GM12878 (cell line): ENCODE data around the gene UBR2. TPM values are rescaled to one million over a fixed set of nuclear protein-coding genes. Genes with fewer than 3 reads are reported as not detected.

ENCODE experiments used
- ATAC-seq: fragments of 200-7000 bp; cut with Tn5 transposase; 3 replicates; pipeline ENCODE4 v1.9.1; 2020; ENCODE audit warnings: mild to moderate bottlenecking, moderate library complexity
- BruUV-seq: library from RNA; stranded (reverse); fragments of 400-500 nt; replicated peaks from 2 replicates; lab custom pipeline; 2021; lab: Mats Ljungman, UMichigan
- CTCF ChIA-PET: fragments of 300-600 bp; sonication (Branson Sonifier 250); formaldehyde crosslinking; extraction: SDS; loops from one replicate; lab custom pipeline; 2021; ENCODE audit warnings: inconsistent platforms; lab: Yijun Ruan, JAX
- POLR2A ChIA-PET: fragments of 350-600 bp; formaldehyde crosslinking; extraction: SDS; loops from one replicate; lab custom pipeline; 2021; ENCODE audit warnings: inconsistent platforms; lab: Charles Lee
- RAD21 ChIA-PET: fragments of 300-600 bp; sonication (Branson Sonifier 250); formaldehyde crosslinking; loops from one replicate; lab custom pipeline; 2023; ENCODE audit warnings: antibody characterized with exemption; ENCODE audit not compliant: unreplicated experiment; lab: Charles Lee
- SMC1A ChIA-PET: fragments of 300-600 bp; sonication (Branson Sonifier 250); formaldehyde crosslinking; loops from one replicate; lab custom pipeline; 2023; ENCODE audit not compliant: unreplicated experiment, uncharacterized antibody; lab: Charles Lee
- DNase-seq: peaks from one replicate; pipeline ENCODE4 v3.0.0-alpha.2; 2011; ENCODE audit warnings: low read depth, low spot score
- FAIRE-seq: peaks from 3 replicates; lab custom pipeline; 2011; peaks lifted over from hg19 to GRCh38; lab: Jason Lieb, UNC
- H2AFZ ChIP-seq: 2 replicates; pipeline ENCODE4 v1.6.0; 2011; ENCODE audit warnings: low read depth, low read length, control low read depth; ENCODE audit not compliant: control insufficient read depth
- H3K27ac ChIP-seq: 2 replicates; pipeline ENCODE4 v1.5.1; 2011; ENCODE audit warnings: control low read depth; ENCODE audit not compliant: control insufficient read depth, insufficient read depth
- H3K27me3 ChIP-seq, 2 experiments: replicated peaks in 1 of 2; 2 replicates each; pipeline versions ENCODE4 v1.6.0 to v1.6.1; 2011; ENCODE audit warnings: low read length in 1 of 2; ENCODE audit not compliant: control insufficient read depth in 2 of 2, insufficient read depth in 2 of 2
- H3K36me3 ChIP-seq, 2 experiments: 2 replicates each; pipeline ENCODE4 v1.5.1; 2011; ENCODE audit warnings: low read length in 1 of 2; ENCODE audit not compliant: control insufficient read depth in 2 of 2, insufficient read depth in 2 of 2
- H3K4me1 ChIP-seq: 2 replicates; pipeline ENCODE4 v1.6.1; 2011; ENCODE audit warnings: mild to moderate bottlenecking, low read length, moderate library complexity, mixed read lengths; ENCODE audit not compliant: control insufficient read depth, insufficient read depth
- H3K4me2 ChIP-seq: 2 replicates; pipeline ENCODE4 v1.6.0; 2011; ENCODE audit warnings: control low read depth; ENCODE audit not compliant: control insufficient read depth, insufficient read depth
- H3K4me3 ChIP-seq: fragments of 200-600 bp; sonication (generic); 2 replicates; pipeline ENCODE4 v1.5.1; 2016
- H3K79me2 ChIP-seq: 2 replicates; pipeline ENCODE4 v1.6.0; 2011; ENCODE audit warnings: low read length; ENCODE audit not compliant: control insufficient read depth, insufficient read depth
- H3K9ac ChIP-seq: 2 replicates; pipeline ENCODE4 v1.8.0; 2011; ENCODE audit warnings: low read length, control low read depth, mixed read lengths; ENCODE audit not compliant: control insufficient read depth, insufficient read depth
- H3K9me3 ChIP-seq: replicated peaks from 3 replicates; pipeline ENCODE4 v1.5.1; 2011; ENCODE audit warnings: mild to moderate bottlenecking, low read length; ENCODE audit not compliant: control insufficient read depth, insufficient read depth
- H4K20me1 ChIP-seq: 2 replicates; pipeline ENCODE4 v1.6.0; 2011; ENCODE audit not compliant: control insufficient read depth, insufficient read depth
- BHLHE40 ChIP-seq, 2 experiments: fragments of 450-650 bp in 1 of 2; IDR thresholded peaks; 2 replicates each; pipeline ENCODE4 v1.6.1; 2011 to 2017; ENCODE audit warnings: low read depth in 2 of 2, borderline replicate concordance in 1 of 2, improper control_type of control experiment in 1 of 2, low read length in 1 of 2, mild to moderate bottlenecking in 1 of 2
- CEBPB ChIP-seq, 2 experiments: fragments of 150-350 bp in 1 of 2; IDR thresholded peaks; 2 replicates each; pipeline ENCODE4 v1.6.1; 2012 to 2014; ENCODE audit warnings: low read depth in 2 of 2, low read length in 2 of 2, borderline replicate concordance in 1 of 2, inconsistent platforms in 1 of 2
- CREB1 ChIP-seq: IDR thresholded peaks from 2 replicates; pipeline ENCODE4 v1.6.1; 2012; ENCODE audit warnings: low read depth, mild to moderate bottlenecking, inconsistent platforms
- CREM ChIP-seq: IDR thresholded peaks from 2 replicates; pipeline ENCODE4 v1.6.1; 2014; ENCODE audit warnings: antibody characterized with exemption, low read depth
- CUX1 ChIP-seq: IDR thresholded peaks from 2 replicates; pipeline ENCODE4 v1.6.1; 2012; ENCODE audit warnings: improper control_type of control experiment, low read depth, low read length; ENCODE audit not compliant: insufficient replicate concordance
- ETV6 ChIP-seq, 2 experiments: fragments of 450-650 bp in 1 of 2; IDR thresholded peaks in 1 of 2; conservative IDR thresholded peaks in 1 of 2; 2 replicates each; pipeline ENCODE4 v1.6.1; 2014; ENCODE audit warnings: antibody characterized with exemption in 1 of 2, borderline replicate concordance in 1 of 2, low read depth in 1 of 2, mild to moderate bottlenecking in 1 of 2, moderate library complexity in 1 of 2
- FOXK2 ChIP-seq: fragments of 450-650 bp; IDR thresholded peaks from 2 replicates; pipeline ENCODE4 v1.6.1; 2017; ENCODE audit warnings: mild to moderate bottlenecking, moderate library complexity
- IKZF1 ChIP-seq: fragments of 450-650 bp; conservative IDR thresholded peaks from 2 replicates; pipeline ENCODE4 v1.6.1; 2017; ENCODE audit warnings: antibody characterized with exemption, mild to moderate bottlenecking
- MXI1 ChIP-seq: fragments of 150-350 bp; IDR thresholded peaks from 2 replicates; pipeline ENCODE4 v1.6.1; 2011; ENCODE audit warnings: low read depth, mild to moderate bottlenecking, inconsistent platforms, low read length, improper control_type of control experiment
- POLR2AphosphoS5 ChIP-seq: IDR thresholded peaks from 2 replicates; pipeline ENCODE4 v1.6.1; 2011; ENCODE audit warnings: mild to moderate bottlenecking, low read length, inconsistent platforms
- TARDBP ChIP-seq: IDR thresholded peaks from 2 replicates; pipeline ENCODE4 v1.6.1; 2016; ENCODE audit warnings: borderline replicate concordance
- WRNIP1 ChIP-seq: IDR thresholded peaks from 2 replicates; pipeline ENCODE4 v1.6.1; 2011; ENCODE audit warnings: low read depth, low read length, improper control_type of control experiment, borderline replicate concordance
- YBX1 ChIP-seq: fragments of 450-650 bp; IDR thresholded peaks from 2 replicates; pipeline ENCODE4 v1.6.1; 2016; ENCODE audit warnings: antibody characterized with exemption
- WGBS: methylation state at CpG from one replicate; pipeline ENCODE4 v1.1.6; 2016; ENCODE audit warnings: low lambda C conversion rate; ENCODE audit not compliant: insufficient replicate concordance, insufficient coverage; ENCODE audit errors: missing lambda C conversion rate; 5-methylcytosine and 5-hydroxymethylcytosine counted together
- in situ Hi-C: fragments of 300-500 bp; cut with MboI; formaldehyde crosslinking; loops from 9 replicates; pipeline ENCODE4 v1.14.3; 2018; ENCODE audit warnings: mixed read lengths
- intact Hi-C: fragments of 100-400 bp; cut with micrococcal nuclease; formaldehyde crosslinking; loops from one replicate; pipeline ENCODE4 v1.14.2; 2022; ENCODE audit not compliant: unreplicated experiment
- polyA plus RNA-seq, 11 experiments: library from polyadenylated mRNA; depleted of rRNA in 4 of 11; unstranded in 6 of 11; stranded (reverse) in 5 of 11; fragments of >200 nt; fragmentation: Nextera tagmentation in 4 of 11; fragmentation: Illumina TruSeq in 1 of 11; extraction: Ambion mirVana in 4 of 11; extraction: Trizol in 1 of 11; gene quantifications; 1 replicate in 1 of 11; 2 replicates in 10 of 11; pipeline versions ENCODE4 v1.2.1 to v1.2.3, GENCODE V29; 2011 to 2016; ENCODE audit warnings: inconsistent platforms in 2 of 11, missing spikeins in 2 of 11, low read depth in 1 of 11
- total RNA-seq, 4 experiments: library from RNA; depleted of rRNA in 3 of 4; stranded (reverse); fragments of >200 nt in 3 of 4; fragmentation: Illumina TruSeq in 1 of 4; extraction: Trizol in 1 of 4; gene quantifications; 2 replicates each; pipeline versions ENCODE4 v1.2.1 to v1.2.3, GENCODE V29; 2013 to 2021
- TF ChIP-seq, protein P1 (sequence below): fragments of 450-650 bp; IDR thresholded peaks from 2 replicates; pipeline ENCODE4 v1.6.1; 2017; ENCODE audit warnings: mild to moderate bottlenecking, low read depth, inconsistent platforms; ENCODE audit not compliant: poor library complexity, severe bottlenecking
- TF ChIP-seq, protein P2 (sequence below): fragments of 450-650 bp; IDR thresholded peaks from 2 replicates; pipeline ENCODE4 v1.6.1; 2018; ENCODE audit warnings: mild to moderate bottlenecking, low read depth, moderate library complexity; ENCODE audit not compliant: partially characterized antibody

The UBR2 gene
- total and polyA plus RNA-seq, 10 of the 15 experiments (the other 5 are each of a cell fraction or from before 2014, with no cell fraction given): 2.3 to 18.4 (median 9.6) TPM

DNA sequence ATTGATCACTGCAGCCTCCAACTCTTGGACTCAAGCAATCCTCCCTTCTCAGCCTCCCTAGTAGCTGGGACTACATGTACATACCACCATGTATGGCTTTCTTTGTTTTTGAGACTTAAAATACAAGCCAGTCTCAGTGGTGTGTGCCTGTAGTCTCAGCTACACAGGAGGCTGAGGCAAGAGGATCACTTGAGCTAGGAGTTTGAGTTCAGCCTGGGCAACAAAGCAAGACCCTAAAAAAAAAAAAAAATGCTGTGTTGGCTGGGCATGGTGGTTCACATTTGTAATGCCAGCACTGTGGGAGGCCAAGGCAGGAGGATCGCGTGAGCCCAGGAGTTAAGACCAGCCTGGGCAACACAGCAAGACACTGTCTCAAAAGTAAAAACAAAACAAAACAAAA, 51.7 kb downstream of the UBR2 start:
- Histone ChIP-seq H3K4me2 (no peak overlapping the region), H2AFZ (no peak overlapping the region), H3K9ac (no peak overlapping the region), H3K79me2 (no peaks in the 10 kb centered on the region), H3K27ac (no peak overlapping the region), H3K36me3 (peaks cover 0 to 14% of the 10 kb centered on the region in 2 experiments; a peak in 3 of 4 replicates), H3K27me3 (no peaks in the 10 kb centered on the region), H3K9me3 (no peaks in the 10 kb centered on the region), H3K4me1 (no peaks in the 10 kb centered on the region), H4K20me1 (no peaks in the 10 kb centered on the region), H3K4me3 (no peak overlapping the region)
- DNase-seq (no peak), ATAC-seq (no peak), FAIRE-seq (peak; percentile 7)
- ChIA-PET RAD21 (interaction anchor here (0.6 kb wide), 1 partner anchor 40 kb away, joined by 3 read pairs; no protein-coding TSS in a partner anchor), SMC1A (no interaction called here), CTCF (no interaction called here), POLR2A (no interaction called here)
- in situ Hi-C loops: no loop called here
- 97% methylated on average over 2 of the region's 2 CpGs for WGBS
- no TSS peak for BruUV-seq
- intact Hi-C loops: no loop called here
- TF ChIP-seq CREB1 (no peak), BHLHE40 (IDR thresholded peaks at IDR 0.05; ENCODE audit: borderline replicate concordance in 1 of 2, low read depth in 2 of 2, low read length in 1 of 2) (no peak), CREM (no peak), WRNIP1 (no peak), MXI1 (no peak), TARDBP (no peak), ETV6 (conservative IDR thresholded peaks at IDR 0.05 in 1 of 2, IDR thresholded peaks at IDR 0.05 in 1 of 2; ENCODE audit: borderline replicate concordance in 1 of 2, low read depth in 1 of 2) (no peak), FOXK2 (no peak), CEBPB (IDR thresholded peaks at IDR 0.05; ENCODE audit: borderline replicate concordance in 1 of 2, low read depth in 2 of 2, low read length in 2 of 2) (no peak), IKZF1 (no peak), POLR2AphosphoS5 (no peak), CUX1 (no peak), YBX1 (no peak)
- TF ChIP-seq, protein P1, sequence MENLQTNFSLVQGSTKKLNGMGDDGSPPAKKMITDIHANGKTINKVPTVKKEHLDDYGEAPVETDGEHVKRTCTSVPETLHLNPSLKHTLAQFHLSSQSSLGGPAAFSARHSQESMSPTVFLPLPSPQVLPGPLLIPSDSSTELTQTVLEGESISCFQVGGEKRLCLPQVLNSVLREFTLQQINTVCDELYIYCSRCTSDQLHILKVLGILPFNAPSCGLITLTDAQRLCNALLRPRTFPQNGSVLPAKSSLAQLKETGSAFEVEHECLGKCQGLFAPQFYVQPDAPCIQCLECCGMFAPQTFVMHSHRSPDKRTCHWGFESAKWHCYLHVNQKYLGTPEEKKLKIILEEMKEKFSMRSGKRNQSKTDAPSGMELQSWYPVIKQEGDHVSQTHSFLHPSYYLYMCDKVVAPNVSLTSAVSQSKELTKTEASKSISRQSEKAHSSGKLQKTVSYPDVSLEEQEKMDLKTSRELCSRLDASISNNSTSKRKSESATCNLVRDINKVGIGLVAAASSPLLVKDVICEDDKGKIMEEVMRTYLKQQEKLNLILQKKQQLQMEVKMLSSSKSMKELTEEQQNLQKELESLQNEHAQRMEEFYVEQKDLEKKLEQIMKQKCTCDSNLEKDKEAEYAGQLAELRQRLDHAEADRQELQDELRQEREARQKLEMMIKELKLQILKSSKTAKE: no peak
- TF ChIP-seq, protein P2, sequence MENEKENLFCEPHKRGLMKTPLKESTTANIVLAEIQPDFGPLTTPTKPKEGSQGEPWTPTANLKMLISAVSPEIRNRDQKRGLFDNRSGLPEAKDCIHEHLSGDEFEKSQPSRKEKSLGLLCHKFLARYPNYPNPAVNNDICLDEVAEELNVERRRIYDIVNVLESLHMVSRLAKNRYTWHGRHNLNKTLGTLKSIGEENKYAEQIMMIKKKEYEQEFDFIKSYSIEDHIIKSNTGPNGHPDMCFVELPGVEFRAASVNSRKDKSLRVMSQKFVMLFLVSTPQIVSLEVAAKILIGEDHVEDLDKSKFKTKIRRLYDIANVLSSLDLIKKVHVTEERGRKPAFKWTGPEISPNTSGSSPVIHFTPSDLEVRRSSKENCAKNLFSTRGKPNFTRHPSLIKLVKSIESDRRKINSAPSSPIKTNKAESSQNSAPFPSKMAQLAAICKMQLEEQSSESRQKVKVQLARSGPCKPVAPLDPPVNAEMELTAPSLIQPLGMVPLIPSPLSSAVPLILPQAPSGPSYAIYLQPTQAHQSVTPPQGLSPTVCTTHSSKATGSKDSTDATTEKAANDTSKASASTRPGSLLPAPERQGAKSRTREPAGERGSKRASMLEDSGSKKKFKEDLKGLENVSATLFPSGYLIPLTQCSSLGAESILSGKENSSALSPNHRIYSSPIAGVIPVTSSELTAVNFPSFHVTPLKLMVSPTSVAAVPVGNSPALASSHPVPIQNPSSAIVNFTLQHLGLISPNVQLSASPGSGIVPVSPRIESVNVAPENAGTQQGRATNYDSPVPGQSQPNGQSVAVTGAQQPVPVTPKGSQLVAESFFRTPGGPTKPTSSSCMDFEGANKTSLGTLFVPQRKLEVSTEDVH: no peak
